K562 (cell line): ENCODE results near the gene EML2. TPM values are rescaled to one million over a fixed set of nuclear protein-coding genes. Genes with fewer than 3 reads are reported as not detected.

ENCODE experiments used
- CBX2 ChIP-seq: fragments of 200-600 bp; sonication (generic); IDR thresholded peaks from one replicate; pipeline ENCODE4 v1.6.1; 2012; ENCODE audit warnings: mild to moderate bottlenecking, low read length, inconsistent platforms; ENCODE audit not compliant: insufficient read depth, poor library complexity, severe bottlenecking
- CTBP1 ChIP-seq: fragments of 450-650 bp; IDR thresholded peaks from 2 replicates; pipeline ENCODE4 v1.6.1; 2016; ENCODE audit warnings: borderline replicate concordance
- MGA ChIP-seq: fragments of 450-650 bp; IDR thresholded peaks from 2 replicates; pipeline ENCODE4 v1.6.1; 2016; ENCODE audit warnings: mild to moderate bottlenecking, moderate library complexity
- MNT ChIP-seq, 2 experiments: fragments of 450-650 bp; conservative IDR thresholded peaks; 2 replicates each; pipeline ENCODE4 v1.6.1; 2017; ENCODE audit warnings: mild to moderate bottlenecking in 2 of 2, moderate library complexity in 2 of 2
- NFIC ChIP-seq: fragments of 450-650 bp; IDR thresholded peaks from 2 replicates; pipeline ENCODE4 v1.6.1; 2017; ENCODE audit warnings: mild to moderate bottlenecking, inconsistent platforms
- RBM14 ChIP-seq: fragments of 200-400 bp; formaldehyde crosslinking; IDR thresholded peaks from 2 replicates; pipeline ENCODE4 v1.6.1; 2018; ENCODE audit warnings: low read depth, mild to moderate bottlenecking, low read length, moderate library complexity, borderline replicate concordance; ENCODE audit not compliant: insufficient read depth
- RUNX1 ChIP-seq: sonication (generic); IDR thresholded peaks from 2 replicates; pipeline ENCODE4 v1.6.1; 2016; ENCODE audit warnings: antibody characterized with exemption, low read depth
- SMARCA5 ChIP-seq: fragments of 450-650 bp; IDR thresholded peaks from 2 replicates; pipeline ENCODE4 v1.6.1; 2016
- SOX6 ChIP-seq: fragments of 450-650 bp; IDR thresholded peaks from 2 replicates; pipeline ENCODE4 v1.6.1; 2014; ENCODE audit warnings: mild to moderate bottlenecking
- TAF9B ChIP-seq: fragments of 450-650 bp; IDR thresholded peaks from 2 replicates; pipeline ENCODE4 v1.6.1; 2018; ENCODE audit warnings: mild to moderate bottlenecking; ENCODE audit not compliant: partially characterized antibody
- ZNF280B ChIP-seq: fragments of 250-450 bp; sonication (Bioruptor Pico); IDR thresholded peaks from 2 replicates; pipeline ENCODE4 v1.5.1; 2021; ENCODE audit warnings: mild to moderate bottlenecking
- ZNF507 ChIP-seq: conservative IDR thresholded peaks from 2 replicates; pipeline ENCODE4 v1.6.1; 2017; ENCODE audit warnings: missing genetic modification characterization, missing compliant biosample characterization
- ZSCAN32 ChIP-seq: fragments of 450-650 bp; formaldehyde crosslinking; IDR thresholded peaks from 2 replicates; pipeline ENCODE4 v1.4.0; 2020; ENCODE audit warnings: mild to moderate bottlenecking, moderate library complexity
- polyA plus RNA-seq, 8 experiments: library from polyadenylated mRNA; depleted of rRNA in 4 of 8; stranded (reverse) in 5 of 8; unstranded in 3 of 8; fragments of >200 nt; fragmentation: Nextera tagmentation in 2 of 8; fragmentation: Illumina TruSeq in 1 of 8; extraction: Ambion mirVana in 2 of 8; extraction: Trizol in 1 of 8; gene quantifications; 2 replicates each; pipeline versions ENCODE4 v1.2.1 to v1.2.3, GENCODE V29; 2011 to 2014; ENCODE audit warnings: inconsistent platforms in 1 of 8, missing spikeins in 1 of 8
- total RNA-seq, 7 experiments: library from RNA; depleted of rRNA in 6 of 7; stranded (reverse); fragments of >200 nt in 6 of 7; fragmentation: Illumina TruSeq in 2 of 7; extraction: Trizol in 2 of 7; gene quantifications; 2 replicates each; pipeline versions ENCODE4 v1.2.1 to v1.2.3, GENCODE V29; 2011 to 2021; ENCODE audit warnings: low replicate concordance in 1 of 7

Gene EML2
- total and polyA plus RNA-seq, 9 of the 15 experiments (the other 6 are each of a cell fraction or from before 2014, with no cell fraction given) = 2.6 to 69.6 (median 24.8) TPM

GRCh38 chr19:45645631-45646344 lies 6.6 kb upstream of the EML2 start (continued):
- TF ChIP-seq MGA = peak; percentile 63
- peak; percentile 52; the same call in 1 of the 2 replicates for TF ChIP-seq SOX6
- TF ChIP-seq ZNF280B = no peak
- no peak for TF ChIP-seq TAF9B
- TF ChIP-seq RBM14 = no peak
- peak; percentile 74 for TF ChIP-seq CTBP1
- no peak for TF ChIP-seq RUNX1
- peak; percentile 81 to 89 for TF ChIP-seq MNT (conservative IDR thresholded peaks at IDR 0.05)
- no peak for TF ChIP-seq CBX2
- TF ChIP-seq ZSCAN32 (CRISPR knock-in tag) = no peak
- TF ChIP-seq SMARCA5 = peak; percentile 97
- TF ChIP-seq NFIC = peak; percentile 87
- TF ChIP-seq ZNF507 (tag) = no peak
